ENCODE data around the gene TRIM27. TPM values are rescaled to one million over a fixed set of nuclear protein-coding genes. Genes with fewer than 3 reads are reported as not detected.
A peak's percentile ranks its signal among the peaks of the same experiment; 100 is the strongest.

The TRIM27 gene
- total and polyA plus RNA-seq, 4 donors = 34.8 to 81.9 (median 46.1) TPM

- no peaks in the 10 kb centered on the region for H3K27me3 ChIP-seq (ENCODE audit: control insufficient read depth in 3 of 3, insufficient read depth in 3 of 3, low read length in 2 of 3)
- peak overlapping the region; percentile 54 for H3K4me3 ChIP-seq
- WGBS, 2 donors = 36 to 41% methylated on average over 25 of the region's 25 CpGs
- DNase-seq (peak in 1 of 3 donors; percentile 67), ATAC-seq (ENCODE audit: insufficient read depth, low FRiP score) (no peak)
- H3K27ac ChIP-seq (ENCODE audit: low read depth in 1 of 2, low read length in 1 of 2) = peak overlapping the region in 1 of 2 donors; percentile 26
- H3K9me3 ChIP-seq (ENCODE audit: control insufficient read depth in 4 of 4, insufficient read depth in 3 of 4, low read length in 3 of 4) = peaks cover 0 to 5% (median 2%) of the 10 kb centered on the region in 4 donors
- H3K4me1 ChIP-seq (ENCODE audit: control insufficient read depth in 5 of 5, insufficient read depth in 5 of 5, low read length in 5 of 5) = peaks cover 3 to 12% (median 5%) of the 10 kb centered on the region in 5 donors
- peak overlapping the region in 1 of 2 donors; percentile 81 for H3K9ac ChIP-seq (ENCODE audit: insufficient read depth in 1 of 2, low read length in 2 of 2)
- no peaks in the 10 kb centered on the region for H3K36me3 ChIP-seq (ENCODE audit: control insufficient read depth in 4 of 4, insufficient read depth in 4 of 4, low read length in 4 of 4)
- no peak for TF ChIP-seq CTCF (IDR thresholded peaks at IDR 0.05; ENCODE audit: control extremely low read depth, extremely low read depth)
Measured at GRCh38 chr6:28864326-28864923, 59.4 kb downstream of the TRIM27 start.

GRCh38 chr6:28863604-28864325, 60.0 kb downstream of the TRIM27 start:
- Histone ChIP-seq H3K4me3 (peak overlapping the region; percentile 54), H3K9ac (ENCODE audit: insufficient read depth in 1 of 2, low read length in 2 of 2) (peak overlapping the region in 1 of 2 donors; percentile 81), H3K27ac (ENCODE audit: low read depth in 1 of 2, low read length in 1 of 2) (peak overlapping the region in 1 of 2 donors; percentile 26), H3K4me1 (ENCODE audit: control insufficient read depth in 5 of 5, insufficient read depth in 5 of 5, low read length in 5 of 5) (peaks cover 3 to 12% (median 5%) of the 10 kb centered on the region in 5 donors), H3K27me3 (ENCODE audit: control insufficient read depth in 3 of 3, insufficient read depth in 3 of 3, low read length in 2 of 3) (peaks cover 0 to 3% (median 2%) of the 10 kb centered on the region in 3 donors), H3K9me3 (ENCODE audit: control insufficient read depth in 4 of 4, insufficient read depth in 3 of 4, low read length in 3 of 4) (peaks cover 0 to 5% (median 2%) of the 10 kb centered on the region in 4 donors), H3K36me3 (ENCODE audit: control insufficient read depth in 4 of 4, insufficient read depth in 4 of 4, low read length in 4 of 4) (no peaks in the 10 kb centered on the region)
- no peak for TF ChIP-seq CTCF (IDR thresholded peaks at IDR 0.05; ENCODE audit: control extremely low read depth, extremely low read depth)
- peak; percentile 91 to 95 (median 94) for DNase-seq
- ATAC-seq (ENCODE audit: insufficient read depth, low FRiP score) = peak; percentile 78
- WGBS, 2 donors = 0% methylated on average over 47 of the region's 47 CpGs

GRCh38 chr6:28862077-28862476, 61.7 kb downstream of the TRIM27 start:
- DNase-seq (no peak), ATAC-seq (ENCODE audit: insufficient read depth, low FRiP score) (no peak)
- H3K27ac ChIP-seq (ENCODE audit: low read depth in 1 of 2, low read length in 1 of 2) = no peak overlapping the region
- no peak overlapping the region for H3K4me3 ChIP-seq
- H3K4me1 ChIP-seq (ENCODE audit: control insufficient read depth in 5 of 5, insufficient read depth in 5 of 5, low read length in 5 of 5) = peaks cover 2 to 10% (median 3%) of the 10 kb centered on the region in 5 donors
- no peak overlapping the region for H3K9ac ChIP-seq (ENCODE audit: insufficient read depth in 1 of 2, low read length in 2 of 2)
- 74 to 79% methylated on average over 10 of the region's 10 CpGs for WGBS, 2 donors
- TF ChIP-seq CTCF (IDR thresholded peaks at IDR 0.05; ENCODE audit: control extremely low read depth, extremely low read depth) = no peak
- H3K36me3 ChIP-seq (ENCODE audit: control insufficient read depth in 4 of 4, insufficient read depth in 4 of 4, low read length in 4 of 4) = no peaks in the 10 kb centered on the region
- peaks cover 0 to 5% (median 2%) of the 10 kb centered on the region in 4 donors for H3K9me3 ChIP-seq (ENCODE audit: control insufficient read depth in 4 of 4, insufficient read depth in 3 of 4, low read length in 3 of 4)
- H3K27me3 ChIP-seq (ENCODE audit: control insufficient read depth in 3 of 3, insufficient read depth in 3 of 3, low read length in 2 of 3) = peaks cover 0 to 3% (median 2%) of the 10 kb centered on the region in 3 donors
